ENCODE measurements around the gene DTX2.
"Not testable (repeated sequence)": the region's sequence is repeated elsewhere in the genome, so short reads cannot be mapped to it uniquely, and the experiment has no call there.

DTX2 gene

GRCh38 chr7:76497918-76498582 lies 36.5 kb downstream of the DTX2 start:
- DNase-seq, result not testable (repeated sequence)

GRCh38 chr7:76498583-76499200 lies 37.2 kb downstream of the DTX2 start:
- DNase-seq, result not testable (repeated sequence)

GRCh38 chr7:76499201-76499923 lies 37.9 kb downstream of the DTX2 start:
- not testable (repeated sequence) for DNase-seq

GRCh38 chr7:76499924-76500241 lies 38.4 kb downstream of the DTX2 start:
- not testable (repeated sequence) for DNase-seq

GRCh38 chr7:76502224-76502623 lies 40.7 kb downstream of the DTX2 start:
- DNase-seq, result not testable (repeated sequence)

- DNase-seq, result not testable (repeated sequence)
These were observed 41.3 kb downstream of the DTX2 start for GRCh38 chr7:76502836-76503235.

- DNase-seq, result not testable (repeated sequence)
These were observed 41.7 kb downstream of the DTX2 start for GRCh38 chr7:76503244-76503643.

GRCh38 chr7:76504351-76505167 lies 43.0 kb downstream of the DTX2 start:
- DNase-seq, result not testable (repeated sequence)

GRCh38 chr7:76505168-76506080 lies 43.9 kb downstream of the DTX2 start:
- no peak for DNase-seq

GRCh38 chr7:76506081-76506440 lies 44.6 kb downstream of the DTX2 start:
- DNase-seq, result no peak

GRCh38 chr7:76506643-76507042 lies 45.1 kb downstream of the DTX2 start:
- not testable (repeated sequence) for DNase-seq

- no peak for DNase-seq
These were observed 46.4 kb downstream of the DTX2 start for GRCh38 chr7:76507723-76508406.

- DNase-seq, result no peak
These were observed 48.7 kb downstream of the DTX2 start, which contains the start of gene UPK3B for GRCh38 chr7:76509931-76510877. Gene UPK3B, plus strand, starts transcription at chr7:76510552. Its CDS starts 101 bp downstream, at chr7:76510653.

GRCh38 chr7:76511200-76511910 lies 49.8 kb downstream of the DTX2 start:
- DNase-seq, result not testable (repeated sequence)

GRCh38 chr7:76511911-76512885 lies 50.7 kb downstream of the DTX2 start:
- DNase-seq, result not testable (repeated sequence)

GRCh38 chr7:76512941-76513816 lies 51.7 kb downstream of the DTX2 start:
- no peak for DNase-seq

Measured in NCI-H345 (cell line).